Measurements from ENCODE around the gene PHF21A. TPM values are rescaled to one million over a fixed set of nuclear protein-coding genes. Genes with fewer than 3 reads are reported as not detected.

Gene PHF21A
- total and polyA plus RNA-seq, 2 experiments from 2014 or later = 24.6 to 30.4 TPM

GRCh38 chr11:45939836-45940235 is 181.4 kb downstream of the PHF21A start:
- no peaks in the 10 kb centered on the region for H3K36me3 ChIP-seq (replicated peaks; ENCODE audit: insufficient read depth, low read depth)
- H3K4me1 ChIP-seq (ENCODE audit: insufficient read depth) = no peaks in the 10 kb centered on the region
- H3K9me3 ChIP-seq (ENCODE audit: low read depth) = no peaks in the 10 kb centered on the region
- no peak overlapping the region for H3K27ac ChIP-seq
- no peaks in the 10 kb centered on the region for H3K9me2 ChIP-seq (replicated peaks; ENCODE audit: insufficient read depth)
- no peaks in the 10 kb centered on the region for H3K79me2 ChIP-seq
- H3K27me3 ChIP-seq = no peaks in the 10 kb centered on the region
- no peaks in the 10 kb centered on the region for H4K20me1 ChIP-seq (ENCODE audit: insufficient read depth, poor library complexity, severe bottlenecking)
- 88% methylated on average over 2 of the region's 2 CpGs for WGBS (ENCODE audit: low lambda C conversion rate, missing lambda C conversion rate)
- TF ChIP-seq EZH2phosphoT487 (IDR thresholded peaks at IDR 0.05; ENCODE audit: low read depth, severe bottlenecking, unreplicated experiment) (no peak), EZH2 (IDR thresholded peaks at IDR 0.05; ENCODE audit: borderline replicate concordance) (no peak)
- TF ChIP-seq, protein P1, sequence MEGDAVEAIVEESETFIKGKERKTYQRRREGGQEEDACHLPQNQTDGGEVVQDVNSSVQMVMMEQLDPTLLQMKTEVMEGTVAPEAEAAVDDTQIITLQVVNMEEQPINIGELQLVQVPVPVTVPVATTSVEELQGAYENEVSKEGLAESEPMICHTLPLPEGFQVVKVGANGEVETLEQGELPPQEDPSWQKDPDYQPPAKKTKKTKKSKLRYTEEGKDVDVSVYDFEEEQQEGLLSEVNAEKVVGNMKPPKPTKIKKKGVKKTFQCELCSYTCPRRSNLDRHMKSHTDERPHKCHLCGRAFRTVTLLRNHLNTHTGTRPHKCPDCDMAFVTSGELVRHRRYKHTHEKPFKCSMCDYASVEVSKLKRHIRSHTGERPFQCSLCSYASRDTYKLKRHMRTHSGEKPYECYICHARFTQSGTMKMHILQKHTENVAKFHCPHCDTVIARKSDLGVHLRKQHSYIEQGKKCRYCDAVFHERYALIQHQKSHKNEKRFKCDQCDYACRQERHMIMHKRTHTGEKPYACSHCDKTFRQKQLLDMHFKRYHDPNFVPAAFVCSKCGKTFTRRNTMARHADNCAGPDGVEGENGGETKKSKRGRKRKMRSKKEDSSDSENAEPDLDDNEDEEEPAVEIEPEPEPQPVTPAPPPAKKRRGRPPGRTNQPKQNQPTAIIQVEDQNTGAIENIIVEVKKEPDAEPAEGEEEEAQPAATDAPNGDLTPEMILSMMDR (IDR thresholded peaks at IDR 0.05; ENCODE audit: poor library complexity) = no peak
- H3K4me3 ChIP-seq = no peak overlapping the region
- no peak overlapping the region for H2AFZ ChIP-seq
- no peak overlapping the region for H3K4me2 ChIP-seq
- no peak for DNase-seq (ENCODE audit: low spot score)

DNA sequence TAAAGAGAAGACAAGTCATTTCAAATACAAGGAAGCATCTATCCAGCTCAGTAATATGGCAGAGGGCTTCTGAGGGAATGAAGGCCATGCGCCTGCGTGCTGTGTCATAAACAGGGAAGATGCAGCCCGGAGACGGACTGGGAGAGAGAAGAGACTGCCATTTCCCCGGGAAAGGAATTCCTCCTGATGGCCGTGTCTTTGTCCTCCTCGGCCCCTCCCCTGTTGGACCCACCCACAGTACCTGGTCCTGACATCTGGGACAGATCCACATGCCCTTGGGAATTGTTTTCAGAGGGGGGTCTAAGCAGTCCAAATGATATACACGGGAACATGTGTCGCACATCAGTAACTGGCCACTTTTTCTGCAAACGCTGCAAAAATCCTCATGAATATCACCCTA is 183.3 kb downstream of the PHF21A start:
- Histone ChIP-seq H3K4me3 (no peak overlapping the region), H3K4me2 (no peak overlapping the region), H3K4me1 (ENCODE audit: insufficient read depth) (peaks cover 4% of the 10 kb centered on the region), H4K20me1 (ENCODE audit: insufficient read depth, poor library complexity, severe bottlenecking) (no peaks in the 10 kb centered on the region), H3K27me3 (no peaks in the 10 kb centered on the region), H3K27ac (no peak overlapping the region), H3K9me2 (replicated peaks; ENCODE audit: insufficient read depth) (no peaks in the 10 kb centered on the region), H2AFZ (no peak overlapping the region), H3K79me2 (no peaks in the 10 kb centered on the region), H3K9me3 (ENCODE audit: low read depth) (no peaks in the 10 kb centered on the region), H3K36me3 (replicated peaks; ENCODE audit: insufficient read depth, low read depth) (no peaks in the 10 kb centered on the region)
- 80% methylated on average over 10 of the region's 10 CpGs for WGBS (ENCODE audit: low lambda C conversion rate, missing lambda C conversion rate)
- DNase-seq (ENCODE audit: low spot score) = no peak
- TF ChIP-seq EZH2 (IDR thresholded peaks at IDR 0.05; ENCODE audit: borderline replicate concordance) = no peak
- no peak for TF ChIP-seq EZH2phosphoT487 (IDR thresholded peaks at IDR 0.05; ENCODE audit: low read depth, severe bottlenecking, unreplicated experiment)
- TF ChIP-seq, protein P1 (IDR thresholded peaks at IDR 0.05; ENCODE audit: poor library complexity) = no peak

DNA sequence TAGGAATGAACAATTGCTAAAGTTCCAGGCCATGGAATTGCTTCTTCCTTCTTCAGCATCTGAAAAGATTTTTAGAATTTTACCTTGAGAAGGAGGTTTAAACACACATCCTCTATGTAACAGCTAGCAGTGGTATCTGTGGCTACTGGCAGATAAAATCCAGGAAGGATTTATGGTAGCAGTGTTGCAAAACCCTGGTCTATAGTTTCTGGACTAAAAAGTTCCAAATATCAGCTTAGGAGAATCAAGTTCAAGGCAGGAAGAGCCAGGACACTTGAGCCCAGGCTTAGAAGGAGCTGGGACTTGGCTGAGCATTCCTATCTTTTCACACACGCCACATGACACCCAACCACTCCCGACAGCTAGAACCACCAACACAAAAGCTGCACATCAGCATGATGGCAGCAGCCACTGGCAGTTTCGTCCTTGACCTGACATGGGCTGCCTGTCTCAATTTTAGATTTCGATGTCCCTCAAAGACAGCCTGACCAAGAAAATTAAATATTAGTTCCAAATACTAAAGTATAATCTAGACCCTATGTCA is 184.7 kb downstream of the PHF21A start:
- no peak for DNase-seq (ENCODE audit: low spot score)
- Histone ChIP-seq H2AFZ (no peak overlapping the region), H3K9me3 (ENCODE audit: low read depth) (no peaks in the 10 kb centered on the region), H3K36me3 (replicated peaks; ENCODE audit: insufficient read depth, low read depth) (no peaks in the 10 kb centered on the region), H3K4me1 (ENCODE audit: insufficient read depth) (peaks cover 4% of the 10 kb centered on the region), H3K27ac (no peak overlapping the region), H3K4me2 (no peak overlapping the region), H3K27me3 (no peaks in the 10 kb centered on the region), H3K4me3 (no peak overlapping the region), H3K9me2 (replicated peaks; ENCODE audit: insufficient read depth) (no peaks in the 10 kb centered on the region), H4K20me1 (ENCODE audit: insufficient read depth, poor library complexity, severe bottlenecking) (no peaks in the 10 kb centered on the region), H3K79me2 (no peaks in the 10 kb centered on the region)
- WGBS (ENCODE audit: low lambda C conversion rate, missing lambda C conversion rate) = 84% methylated on average over 4 of the region's 4 CpGs
- TF ChIP-seq EZH2 (IDR thresholded peaks at IDR 0.05; ENCODE audit: borderline replicate concordance) (no peak), EZH2phosphoT487 (IDR thresholded peaks at IDR 0.05; ENCODE audit: low read depth, severe bottlenecking, unreplicated experiment) (no peak)
- TF ChIP-seq, protein P1 (IDR thresholded peaks at IDR 0.05; ENCODE audit: poor library complexity) = no peak
